HepG2 (cell line): ENCODE results near the gene NPHP1. TPM values are rescaled to one million over a fixed set of nuclear protein-coding genes. Genes with fewer than 3 reads are reported as not detected.

ENCODE experiments used
- ATF1 ChIP-seq: IDR thresholded peaks from 2 replicates; pipeline ENCODE4 v1.6.1; 2016; ENCODE audit warnings: mild to moderate bottlenecking, control low read depth
- CBX5 ChIP-seq: sonication (generic); formaldehyde crosslinking; IDR thresholded peaks from 2 replicates; pipeline ENCODE4 v1.4.0; 2020; ENCODE audit warnings: missing genetic modification reagents, borderline replicate concordance
- CREB1 ChIP-seq, 2 experiments: fragments of 450-650 bp in 1 of 2; IDR thresholded peaks; 2 replicates each; pipeline ENCODE4 v1.6.1; 2016 to 2017; ENCODE audit warnings: control low read depth in 1 of 2, mild to moderate bottlenecking in 1 of 2, missing compliant biosample characterization in 1 of 2, missing genetic modification characterization in 1 of 2
- DMAP1 ChIP-seq: IDR thresholded peaks from 2 replicates; pipeline ENCODE4 v1.6.1; 2016
- DNMT1 ChIP-seq: sonication (generic); formaldehyde crosslinking; IDR thresholded peaks from 2 replicates; pipeline ENCODE4 v1.5.1; 2020; ENCODE audit warnings: mild to moderate bottlenecking, missing genetic modification reagents
- HES4 ChIP-seq: sonication (generic); formaldehyde crosslinking; IDR thresholded peaks from 2 replicates; pipeline ENCODE4 v1.9.0; 2021; ENCODE audit warnings: mild to moderate bottlenecking, missing genetic modification reagents, borderline replicate concordance
- HMG20B ChIP-seq: conservative IDR thresholded peaks from 2 replicates; pipeline ENCODE4 v1.6.1; 2016; ENCODE audit warnings: missing genetic modification reagents, missing compliant biosample characterization
- HOXD1 ChIP-seq: sonication (generic); formaldehyde crosslinking; IDR thresholded peaks from 2 replicates; pipeline ENCODE4 v1.5.0; 2020; ENCODE audit warnings: missing genetic modification reagents
- MTA1 ChIP-seq: sonication (generic); formaldehyde crosslinking; IDR thresholded peaks from 2 replicates; pipeline ENCODE4 v1.4.0; 2020; ENCODE audit warnings: missing genetic modification reagents, mild to moderate bottlenecking, borderline replicate concordance
- RELA ChIP-seq: sonication (generic); formaldehyde crosslinking; IDR thresholded peaks from 2 replicates; pipeline ENCODE4 v1.4.0; 2020; ENCODE audit warnings: missing genetic modification reagents
- TBX2 ChIP-seq: sonication (generic); formaldehyde crosslinking; IDR thresholded peaks from 2 replicates; pipeline ENCODE4 v1.5.0; 2020; ENCODE audit warnings: missing genetic modification reagents, mild to moderate bottlenecking, borderline replicate concordance
- ZNF225 ChIP-seq: sonication (generic); formaldehyde crosslinking; IDR thresholded peaks from 2 replicates; pipeline ENCODE4 v1.4.0; 2020; ENCODE audit warnings: mild to moderate bottlenecking, missing genetic modification reagents
- ZNF878 ChIP-seq: sonication (generic); formaldehyde crosslinking; IDR thresholded peaks from 2 replicates; pipeline ENCODE4 v1.8.1; 2023; ENCODE audit warnings: mild to moderate bottlenecking, missing genetic modification reagents, moderate library complexity
- polyA plus RNA-seq, 8 experiments: library from polyadenylated mRNA; depleted of rRNA in 3 of 8; stranded (reverse) in 7 of 8; unstranded in 1 of 8; fragments of >200 nt; fragmentation: Illumina TruSeq in 4 of 8; extraction: Trizol in 4 of 8; gene quantifications; 2 replicates each; pipeline versions ENCODE4 v1.2.1 to v1.2.3, GENCODE V29; 2011 to 2016; ENCODE audit warnings: low read depth in 4 of 8, missing spikeins in 1 of 8, mixed read lengths in 1 of 8; ENCODE audit not compliant: insufficient read depth in 1 of 8
- total RNA-seq, 5 experiments: library from RNA; depleted of rRNA; stranded (reverse); fragments of >200 nt; fragmentation: Illumina TruSeq; extraction: Trizol; gene quantifications; 2 replicates each; pipeline ENCODE4 v1.2.3, GENCODE V29; 2016; ENCODE audit warnings: low read depth in 1 of 5
- TF ChIP-seq, protein P1 (sequence below): sonication (generic); formaldehyde crosslinking; conservative IDR thresholded peaks from 2 replicates; pipeline ENCODE4 v1.4.0; 2020; ENCODE audit warnings: missing genetic modification reagents
- TF ChIP-seq, protein P2 (sequence below): sonication (generic); formaldehyde crosslinking; IDR thresholded peaks from 2 replicates; pipeline ENCODE4 v1.9.0; 2021; ENCODE audit warnings: missing genetic modification reagents, mild to moderate bottlenecking, borderline replicate concordance
- TF ChIP-seq, protein P3 (sequence below): sonication (generic); formaldehyde crosslinking; IDR thresholded peaks from 2 replicates; pipeline ENCODE4 v1.4.0; 2020; ENCODE audit warnings: missing genetic modification reagents, low read depth, mild to moderate bottlenecking, borderline replicate concordance
- TF ChIP-seq, protein P4 (sequence below): sonication (generic); formaldehyde crosslinking; IDR thresholded peaks from 2 replicates; pipeline ENCODE4 v1.4.0; 2020; ENCODE audit warnings: missing genetic modification reagents
- TF ChIP-seq, protein P5 (sequence below): IDR thresholded peaks from 2 replicates; pipeline ENCODE4 v1.4.0; 2020; ENCODE audit warnings: mild to moderate bottlenecking, missing genetic modification reagents

The NPHP1 gene
- total and polyA plus RNA-seq, 2 of the 13 experiments (the other 11 are each of a cell fraction or from before 2014, with no cell fraction given) = 2.7 to 4.8 TPM

DNA sequence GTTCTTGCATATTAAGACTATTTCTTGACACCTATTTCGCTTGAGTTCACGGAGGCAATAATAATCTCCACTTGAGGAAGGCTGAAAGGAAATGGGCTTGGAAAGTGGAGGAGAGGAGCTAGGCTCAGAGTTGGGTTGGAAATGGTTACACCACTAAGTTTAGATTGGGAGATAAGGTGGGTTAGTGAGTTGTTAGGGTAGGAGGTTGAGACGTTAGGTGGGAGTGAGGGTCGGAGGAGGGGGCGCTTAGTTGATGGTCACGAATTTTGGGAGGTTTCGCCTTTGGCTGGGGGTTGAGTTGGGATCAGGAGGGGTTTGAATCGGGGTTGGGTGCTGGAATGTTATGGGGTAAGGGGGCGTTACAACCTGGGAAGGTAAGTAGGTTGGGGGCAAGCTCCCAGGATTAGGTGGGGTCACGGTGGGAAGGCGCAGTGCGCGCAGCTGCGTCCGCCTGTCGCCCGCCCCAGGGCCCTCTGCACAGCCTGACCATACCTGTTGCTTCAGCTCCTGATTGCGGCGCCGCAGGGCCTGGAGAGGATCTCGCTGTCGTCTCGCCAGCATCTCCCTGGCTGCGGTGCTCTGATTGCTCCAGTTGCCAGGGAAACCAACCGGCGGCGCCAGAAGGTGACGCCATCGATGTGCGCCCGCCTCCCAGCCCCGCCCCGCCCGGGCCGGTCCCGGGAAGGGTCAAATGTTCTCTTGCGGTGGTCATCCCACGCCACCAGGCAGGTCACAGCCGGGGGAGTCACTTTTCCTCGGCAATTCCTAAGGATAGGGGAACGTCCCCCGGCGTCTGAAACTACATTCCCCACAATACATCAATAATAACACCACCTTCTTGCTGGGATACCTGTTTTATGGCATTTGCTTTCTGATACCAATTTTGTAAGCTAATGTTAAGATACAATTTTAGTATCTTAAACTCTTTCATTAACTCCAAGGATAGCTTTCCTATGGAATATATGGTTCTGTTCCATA, at the start of gene NPHP1 (continued):
- TF ChIP-seq TBX2 (peak; percentile 77; the same call in 1 of the 2 replicates), MTA1 (CRISPR knock-in tag) (peak; percentile 50; the same call in 1 of the 2 replicates), ZNF878 (CRISPR knock-in tag) (no peak), DNMT1 (CRISPR knock-in tag) (0 out of 2 replicates have a peak, but pooled peaks have one; percentile 68), CBX5 (peak; percentile 77; the same call in 1 of the 2 replicates), HOXD1 (CRISPR knock-in tag) (peak; percentile 82; the same call in 1 of the 2 replicates), HMG20B (CRISPR knock-in tag) (no peak), RELA (CRISPR knock-in tag) (0 out of 2 replicates have a peak, but pooled peaks have one; percentile 42), DMAP1 (CRISPR knock-in tag) (peak; percentile 55; the same call in 1 of the 2 replicates), HES4 (peak; percentile 70; the same call in 1 of the 2 replicates), ATF1 (CRISPR knock-in tag) (peak; percentile 99), CREB1 (IDR thresholded peaks at IDR 0.05) (peak; percentile 98), CREB1 (CRISPR knock-in tag; IDR thresholded peaks at IDR 0.05) (peak; percentile 100), ZNF225 (CRISPR knock-in tag) (peak; percentile 75; the same call in 1 of the 2 replicates)
- TF ChIP-seq, protein P1, sequence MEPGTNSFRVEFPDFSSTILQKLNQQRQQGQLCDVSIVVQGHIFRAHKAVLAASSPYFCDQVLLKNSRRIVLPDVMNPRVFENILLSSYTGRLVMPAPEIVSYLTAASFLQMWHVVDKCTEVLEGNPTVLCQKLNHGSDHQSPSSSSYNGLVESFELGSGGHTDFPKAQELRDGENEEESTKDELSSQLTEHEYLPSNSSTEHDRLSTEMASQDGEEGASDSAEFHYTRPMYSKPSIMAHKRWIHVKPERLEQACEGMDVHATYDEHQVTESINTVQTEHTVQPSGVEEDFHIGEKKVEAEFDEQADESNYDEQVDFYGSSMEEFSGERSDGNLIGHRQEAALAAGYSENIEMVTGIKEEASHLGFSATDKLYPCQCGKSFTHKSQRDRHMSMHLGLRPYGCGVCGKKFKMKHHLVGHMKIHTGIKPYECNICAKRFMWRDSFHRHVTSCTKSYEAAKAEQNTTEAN (CRISPR knock-in tag) = peak; percentile 64; the same call in 1 of the 2 replicates
- TF ChIP-seq, protein P2, sequence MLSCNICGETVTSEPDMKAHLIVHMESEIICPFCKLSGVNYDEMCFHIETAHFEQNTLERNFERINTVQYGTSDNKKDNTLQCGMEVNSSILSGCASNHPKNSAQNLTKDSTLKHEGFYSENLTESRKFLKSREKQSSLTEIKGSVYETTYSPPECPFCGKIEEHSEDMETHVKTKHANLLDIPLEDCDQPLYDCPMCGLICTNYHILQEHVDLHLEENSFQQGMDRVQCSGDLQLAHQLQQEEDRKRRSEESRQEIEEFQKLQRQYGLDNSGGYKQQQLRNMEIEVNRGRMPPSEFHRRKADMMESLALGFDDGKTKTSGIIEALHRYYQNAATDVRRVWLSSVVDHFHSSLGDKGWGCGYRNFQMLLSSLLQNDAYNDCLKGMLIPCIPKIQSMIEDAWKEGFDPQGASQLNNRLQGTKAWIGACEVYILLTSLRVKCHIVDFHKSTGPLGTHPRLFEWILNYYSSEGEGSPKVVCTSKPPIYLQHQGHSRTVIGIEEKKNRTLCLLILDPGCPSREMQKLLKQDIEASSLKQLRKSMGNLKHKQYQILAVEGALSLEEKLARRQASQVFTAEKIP (CRISPR knock-in tag) = no peak
- TF ChIP-seq, protein P3, sequence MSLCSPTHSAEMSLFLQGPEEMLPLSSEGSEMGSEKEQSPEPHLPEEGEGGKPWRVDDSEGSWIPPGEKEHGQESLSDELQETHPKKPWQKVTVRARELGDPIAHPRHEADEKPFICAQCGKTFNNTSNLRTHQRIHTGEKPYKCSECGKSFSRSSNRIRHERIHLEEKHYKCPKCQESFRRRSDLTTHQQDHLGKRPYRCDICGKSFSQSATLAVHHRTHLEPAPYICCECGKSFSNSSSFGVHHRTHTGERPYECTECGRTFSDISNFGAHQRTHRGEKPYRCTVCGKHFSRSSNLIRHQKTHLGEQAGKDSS = peak; percentile 77
- TF ChIP-seq, protein P4, sequence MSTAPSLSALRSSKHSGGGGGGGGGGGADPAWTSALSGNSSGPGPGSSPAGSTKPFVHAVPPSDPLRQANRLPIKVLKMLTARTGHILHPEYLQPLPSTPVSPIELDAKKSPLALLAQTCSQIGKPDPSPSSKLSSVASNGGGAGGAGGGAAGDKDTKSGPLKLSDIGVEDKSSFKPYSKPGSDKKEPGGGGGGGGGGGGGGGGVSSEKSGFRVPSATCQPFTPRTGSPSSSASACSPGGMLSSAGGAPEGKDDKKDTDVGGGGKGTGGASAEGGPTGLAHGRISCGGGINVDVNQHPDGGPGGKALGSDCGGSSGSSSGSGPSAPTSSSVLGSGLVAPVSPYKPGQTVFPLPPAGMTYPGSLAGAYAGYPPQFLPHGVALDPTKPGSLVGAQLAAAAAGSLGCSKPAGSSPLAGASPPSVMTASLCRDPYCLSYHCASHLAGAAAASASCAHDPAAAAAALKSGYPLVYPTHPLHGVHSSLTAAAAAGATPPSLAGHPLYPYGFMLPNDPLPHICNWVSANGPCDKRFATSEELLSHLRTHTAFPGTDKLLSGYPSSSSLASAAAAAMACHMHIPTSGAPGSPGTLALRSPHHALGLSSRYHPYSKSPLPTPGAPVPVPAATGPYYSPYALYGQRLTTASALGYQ (CRISPR knock-in tag) = peak; percentile 65; the same call in 1 of the 2 replicates
- TF ChIP-seq, protein P5, sequence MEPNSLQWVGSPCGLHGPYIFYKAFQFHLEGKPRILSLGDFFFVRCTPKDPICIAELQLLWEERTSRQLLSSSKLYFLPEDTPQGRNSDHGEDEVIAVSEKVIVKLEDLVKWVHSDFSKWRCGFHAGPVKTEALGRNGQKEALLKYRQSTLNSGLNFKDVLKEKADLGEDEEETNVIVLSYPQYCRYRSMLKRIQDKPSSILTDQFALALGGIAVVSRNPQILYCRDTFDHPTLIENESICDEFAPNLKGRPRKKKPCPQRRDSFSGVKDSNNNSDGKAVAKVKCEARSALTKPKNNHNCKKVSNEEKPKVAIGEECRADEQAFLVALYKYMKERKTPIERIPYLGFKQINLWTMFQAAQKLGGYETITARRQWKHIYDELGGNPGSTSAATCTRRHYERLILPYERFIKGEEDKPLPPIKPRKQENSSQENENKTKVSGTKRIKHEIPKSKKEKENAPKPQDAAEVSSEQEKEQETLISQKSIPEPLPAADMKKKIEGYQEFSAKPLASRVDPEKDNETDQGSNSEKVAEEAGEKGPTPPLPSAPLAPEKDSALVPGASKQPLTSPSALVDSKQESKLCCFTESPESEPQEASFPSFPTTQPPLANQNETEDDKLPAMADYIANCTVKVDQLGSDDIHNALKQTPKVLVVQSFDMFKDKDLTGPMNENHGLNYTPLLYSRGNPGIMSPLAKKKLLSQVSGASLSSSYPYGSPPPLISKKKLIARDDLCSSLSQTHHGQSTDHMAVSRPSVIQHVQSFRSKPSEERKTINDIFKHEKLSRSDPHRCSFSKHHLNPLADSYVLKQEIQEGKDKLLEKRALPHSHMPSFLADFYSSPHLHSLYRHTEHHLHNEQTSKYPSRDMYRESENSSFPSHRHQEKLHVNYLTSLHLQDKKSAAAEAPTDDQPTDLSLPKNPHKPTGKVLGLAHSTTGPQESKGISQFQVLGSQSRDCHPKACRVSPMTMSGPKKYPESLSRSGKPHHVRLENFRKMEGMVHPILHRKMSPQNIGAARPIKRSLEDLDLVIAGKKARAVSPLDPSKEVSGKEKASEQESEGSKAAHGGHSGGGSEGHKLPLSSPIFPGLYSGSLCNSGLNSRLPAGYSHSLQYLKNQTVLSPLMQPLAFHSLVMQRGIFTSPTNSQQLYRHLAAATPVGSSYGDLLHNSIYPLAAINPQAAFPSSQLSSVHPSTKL (CRISPR knock-in tag) = peak; percentile 78
